H1 (cell line): ENCODE results near the gene BEND4. TPM values are rescaled to one million over a fixed set of nuclear protein-coding genes. Genes with fewer than 3 reads are reported as not detected.

Experiments
- CTCF ChIA-PET: fragments of 300-600 bp; sonication (Branson Sonifier 250); formaldehyde crosslinking; loops from one replicate; lab custom pipeline; 2021; ENCODE audit not compliant: partially characterized antibody; lab: Charles Lee
- POLR2A ChIA-PET: fragments of 300-600 bp; sonication (Branson Sonifier 250); formaldehyde crosslinking; loops from one replicate; lab custom pipeline; 2021; ENCODE audit warnings: inconsistent platforms; ENCODE audit not compliant: partially characterized antibody; lab: Charles Lee
- DNase-seq, 2 experiments: peaks; one replicate each; pipeline versions ENCODE4 v3.0.0 to v3.0.0-alpha.2; 2010 to 2022; ENCODE audit warnings: low spot score in 2 of 2, low read depth in 1 of 2, mixed read lengths in 1 of 2
- FAIRE-seq: peaks from 2 replicates; lab custom pipeline; 2011; peaks lifted over from hg19 to GRCh38; lab: Jason Lieb, UNC
- H2AFZ ChIP-seq: 2 replicates; pipeline ENCODE4 v1.8.1; 2012; ENCODE audit warnings: low read length, inconsistent platforms
- H2AK5ac ChIP-seq: 2 replicates; pipeline ENCODE4 v1.6.1; 2013; ENCODE audit warnings: low read depth, low read length
- H2BK120ac ChIP-seq: replicated peaks from 2 replicates; pipeline ENCODE3; 2013; ENCODE audit warnings: low read depth, low read length, inconsistent platforms
- H2BK12ac ChIP-seq: 2 replicates; pipeline ENCODE4 v1.6.1; 2013; ENCODE audit warnings: low read depth, low read length
- H2BK15ac ChIP-seq: 2 replicates; pipeline ENCODE4 v1.6.1; 2013; ENCODE audit warnings: low read length
- H2BK20ac ChIP-seq: 2 replicates; pipeline ENCODE4 v1.6.1; 2013; ENCODE audit warnings: low read length
- H2BK5ac ChIP-seq: 2 replicates; pipeline ENCODE4 v1.6.1; 2013; ENCODE audit warnings: low read depth, low read length
- H3K14ac ChIP-seq: 2 replicates; pipeline ENCODE4 v1.6.1; 2013; ENCODE audit warnings: inconsistent platforms; ENCODE audit not compliant: insufficient read length
- H3K18ac ChIP-seq: 2 replicates; pipeline ENCODE4 v1.6.1; 2013; ENCODE audit warnings: low read length; ENCODE audit errors: extremely low read depth
- H3K23ac ChIP-seq: 2 replicates; pipeline ENCODE4 v1.6.1; 2013; ENCODE audit warnings: inconsistent platforms; ENCODE audit not compliant: insufficient read length
- H3K23me2 ChIP-seq: 2 replicates; pipeline ENCODE4 v1.6.1; 2013; ENCODE audit warnings: low read depth, low read length
- H3K27ac ChIP-seq: 2 replicates; pipeline ENCODE4 v1.6.1; 2011; ENCODE audit warnings: low read depth, low read length, inconsistent platforms
- H3K27me3 ChIP-seq, 4 experiments: replicated peaks in 1 of 4; 1 replicate in 1 of 4; 2 replicates in 3 of 4; pipeline versions ENCODE4 v1.6.1 to v1.8.1; 2011 to 2013; ENCODE audit warnings: low read length in 3 of 4, mild to moderate bottlenecking in 3 of 4, inconsistent platforms in 2 of 4, mixed read lengths in 2 of 4, moderate library complexity in 1 of 4; ENCODE audit not compliant: control insufficient read depth in 3 of 4, insufficient read depth in 3 of 4; ENCODE audit errors: extremely low read depth in 1 of 4
- H3K36me3 ChIP-seq, 4 experiments: 2 replicates each; pipeline versions ENCODE4 v1.6.1 to v1.8.1; 2011 to 2013; ENCODE audit warnings: mild to moderate bottlenecking in 4 of 4, low read length in 3 of 4, moderate library complexity in 2 of 4, control low read depth in 1 of 4, inconsistent platforms in 1 of 4; ENCODE audit not compliant: insufficient read depth in 4 of 4, control insufficient read depth in 2 of 4
- H3K4ac ChIP-seq: replicated peaks from 2 replicates; pipeline ENCODE3; 2013; ENCODE audit warnings: low read length, low read depth, mixed read lengths, inconsistent platforms; ENCODE audit not compliant: insufficient read length
- H3K4me1 ChIP-seq, 4 experiments: replicated peaks in 1 of 4; 1 replicate in 1 of 4; 2 replicates in 3 of 4; pipeline versions ENCODE4 v1.6.1 to v1.8.1; 2011 to 2013; ENCODE audit warnings: low read length in 3 of 4, inconsistent platforms in 2 of 4, mixed read lengths in 1 of 4; ENCODE audit not compliant: insufficient read depth in 4 of 4, control insufficient read depth in 3 of 4
- H3K4me2 ChIP-seq, 2 experiments: 2 replicates each; pipeline versions ENCODE4 v1.6.1 to v1.8.1; 2011 to 2013; ENCODE audit warnings: low read depth in 2 of 2, low read length in 2 of 2, control low read depth in 1 of 2, inconsistent platforms in 1 of 2, mild to moderate bottlenecking in 1 of 2; ENCODE audit not compliant: insufficient read depth in 1 of 2
- H3K4me3 ChIP-seq, 4 experiments: fragments of 200-600, 300-600 bp in 1 of 4; sonication (generic), shearing (Covaris generic), sonication (Bioruptor Twin) in 1 of 4; 2 replicates each; pipeline versions ENCODE4 v1.5.1 to v1.8.1; 2011 to 2016; ENCODE audit warnings: low read length in 4 of 4, low read depth in 3 of 4, control low read depth in 2 of 4, inconsistent platforms in 2 of 4, mild to moderate bottlenecking in 2 of 4, mixed read lengths in 1 of 4, moderate library complexity in 1 of 4; ENCODE audit not compliant: insufficient read depth in 2 of 4; ENCODE audit errors: extremely low read depth in 1 of 4
- H3K56ac ChIP-seq: replicated peaks from 2 replicates; pipeline ENCODE3; 2013; ENCODE audit warnings: low read depth, mild to moderate bottlenecking, mixed read lengths, low read length, inconsistent platforms; ENCODE audit not compliant: insufficient read length
- H3K79me1 ChIP-seq: 2 replicates; pipeline ENCODE4 v1.6.1; 2013; ENCODE audit warnings: low read depth, low read length, control low read depth
- H3K79me2 ChIP-seq, 2 experiments: 2 replicates each; pipeline versions ENCODE4 v1.6.1 to v1.8.1; 2012 to 2013; ENCODE audit warnings: low read length in 2 of 2, mild to moderate bottlenecking in 2 of 2, inconsistent platforms in 1 of 2; ENCODE audit not compliant: insufficient read depth in 2 of 2, control insufficient read depth in 1 of 2
- H3K9ac ChIP-seq, 4 experiments: replicated peaks in 1 of 4; 1 replicate in 1 of 4; 2 replicates in 3 of 4; pipeline versions ENCODE4 v1.6.1 to v1.8.1; 2011 to 2013; ENCODE audit warnings: low read depth in 3 of 4, low read length in 3 of 4, control low read depth in 2 of 4, mild to moderate bottlenecking in 2 of 4, moderate library complexity in 2 of 4, inconsistent platforms in 1 of 4; ENCODE audit errors: extremely low read depth in 1 of 4
- H3K9me3 ChIP-seq, 2 experiments: 2 replicates each; pipeline versions ENCODE4 v1.6.1 to v1.8.1; 2012 to 2013; ENCODE audit warnings: mild to moderate bottlenecking in 2 of 2, moderate library complexity in 2 of 2, control low read depth in 1 of 2, inconsistent platforms in 1 of 2, low read depth in 1 of 2, low read length in 1 of 2, mixed read lengths in 1 of 2; ENCODE audit not compliant: insufficient read depth in 2 of 2
- H4K20me1 ChIP-seq, 2 experiments: replicated peaks in 1 of 2; 2 replicates each; pipeline versions ENCODE3 to v1.8.1; 2011 to 2013; ENCODE audit warnings: inconsistent platforms in 2 of 2, low read length in 2 of 2, mild to moderate bottlenecking in 1 of 2; ENCODE audit not compliant: insufficient read depth in 2 of 2, control insufficient read depth in 1 of 2
- H4K5ac ChIP-seq: 2 replicates; pipeline ENCODE4 v1.6.1; 2013; ENCODE audit warnings: low read length, low read depth, mixed read lengths, inconsistent platforms; ENCODE audit not compliant: insufficient read length
- H4K8ac ChIP-seq: 2 replicates; pipeline ENCODE4 v1.8.0; 2013; ENCODE audit warnings: mild to moderate bottlenecking, moderate library complexity, low read length, inconsistent platforms; ENCODE audit not compliant: insufficient read depth; ENCODE audit errors: extremely low read depth
- H4K91ac ChIP-seq: replicated peaks from 2 replicates; pipeline ENCODE3; 2013; ENCODE audit warnings: low read length, mixed read lengths, inconsistent platforms; ENCODE audit not compliant: insufficient read length
- CBX8 ChIP-seq: fragments of 300-800, 300-1000 bp; sonication (generic); IDR thresholded peaks from 2 replicates; pipeline ENCODE4 v1.7.1; 2016; ENCODE audit warnings: low read depth, low read length, borderline replicate concordance
- CEBPB ChIP-seq: IDR thresholded peaks from 2 replicates; pipeline ENCODE4 v1.6.1; 2012; ENCODE audit warnings: low read depth, low read length
- CHD2 ChIP-seq: IDR thresholded peaks from 2 replicates; pipeline ENCODE4 v1.6.1; 2012; ENCODE audit warnings: low read length, improper control_type of control experiment
- CTCF ChIP-seq, 3 experiments: IDR thresholded peaks; 1 replicate in 2 of 3; 2 replicates in 1 of 3; pipeline versions ENCODE4 v1.5.1 to v1.6.1; 2011; ENCODE audit warnings: low read length in 3 of 3, mild to moderate bottlenecking in 3 of 3, inconsistent platforms in 2 of 3, low read depth in 1 of 3, moderate library complexity in 1 of 3; ENCODE audit not compliant: insufficient read depth in 1 of 3; ENCODE audit errors: control extremely low read depth in 1 of 3
- EZH2 ChIP-seq: fragments of 200-600 bp; sonication (generic); IDR thresholded peaks from 2 replicates; pipeline ENCODE4 v1.7.1; 2012; ENCODE audit warnings: low read depth, mild to moderate bottlenecking, moderate library complexity, low read length, inconsistent platforms; ENCODE audit not compliant: severe bottlenecking
- KDM1A ChIP-seq: fragments of 200-600, 300-600 bp; sonication (generic); IDR thresholded peaks from 2 replicates; pipeline ENCODE4 v1.7.1; 2016; ENCODE audit warnings: mild to moderate bottlenecking, low read length, borderline replicate concordance
- POLR2AphosphoS5 ChIP-seq: IDR thresholded peaks from 2 replicates; pipeline ENCODE4 v1.6.1; 2011; ENCODE audit warnings: low read depth, low read length
- POU5F1 ChIP-seq: IDR thresholded peaks from 2 replicates; pipeline ENCODE4 v1.6.1; 2011; ENCODE audit warnings: low read depth, mild to moderate bottlenecking, low read length, moderate library complexity
- WGBS, 2 experiments: shearing (Covaris generic) in 1 of 2; methylation state at CpG; one replicate each; pipeline versions ENCODE4 v1.1.6 to v1.1.7; 2013 to 2015; ENCODE audit warnings: low lambda C conversion rate in 2 of 2, mixed read lengths in 2 of 2, inconsistent platforms in 1 of 2, low coverage in 1 of 2, missing lambda C conversion rate in 1 of 2; ENCODE audit not compliant: insufficient replicate concordance in 2 of 2, insufficient coverage in 1 of 2, insufficient read length in 1 of 2; ENCODE audit errors: extremely low coverage in 1 of 2, missing lambda C conversion rate in 1 of 2; 5-methylcytosine and 5-hydroxymethylcytosine counted together
- polyA plus RNA-seq, 7 experiments: library from polyadenylated mRNA; depleted of rRNA in 3 of 7; stranded (reverse) in 5 of 7; unstranded in 2 of 7; fragments of >200 nt in 5 of 7; fragments of 200-250 nt in 2 of 7; gene quantifications; 1 replicate in 5 of 7; 2 replicates in 1 of 7; 4 replicates in 1 of 7; pipeline versions ENCODE4 v1.2.1 to v1.2.3, GENCODE V29; 2011 to 2013; ENCODE audit warnings: missing spikeins in 2 of 7, mixed read lengths in 2 of 7
- total RNA-seq: library from RNA; stranded (reverse); fragmentation: NEBNext Ultra II Directional; extraction: Animal tissue kit (Norgen Biotek cat#: 25700); gene quantifications from 2 replicates; pipeline ENCODE4 v1.2.1, GENCODE V29; 2021

The BEND4 gene
- total and polyA plus RNA-seq, 2 of the 8 experiments (the other 6 are each of a cell fraction or from before 2014, with no cell fraction given): 12.2 to 45.4 TPM

- Histone ChIP-seq H4K8ac (no peak overlapping the region), H3K56ac (no peak overlapping the region), H2BK15ac (no peak overlapping the region), H3K79me1 (no peaks in the 10 kb centered on the region), H3K79me2 (no peaks in the 10 kb centered on the region), H2BK12ac (no peak overlapping the region), H3K36me3 (peaks cover 0 to 29% (median 5%) of the 10 kb centered on the region in 4 experiments; a peak in 4 of 8 replicates), H4K5ac (no peak overlapping the region), H2AFZ (no peak overlapping the region), H3K9ac (no peak overlapping the region), H2BK120ac (no peak overlapping the region), H4K20me1 (peaks cover 0 to 1% of the 10 kb centered on the region in 2 experiments), H2BK20ac (no peak overlapping the region), H3K23ac (no peak overlapping the region), H3K27me3 (no peaks in the 10 kb centered on the region), H3K4ac (no peak overlapping the region), H3K14ac (no peak overlapping the region), H3K18ac (no peak overlapping the region), H3K27ac (no peak overlapping the region), H3K9me3 (no peaks in the 10 kb centered on the region), H3K4me1 (no peaks in the 10 kb centered on the region), H4K91ac (no peak overlapping the region), H3K4me2 (no peak overlapping the region), H2BK5ac (no peak overlapping the region), H3K4me3 (no peak overlapping the region), H3K23me2 (no peaks in the 10 kb centered on the region), H2AK5ac (no peak overlapping the region)
- ChIA-PET POLR2A (no interaction called here), CTCF (no interaction called here)
- FAIRE-seq (no peak), DNase-seq (no peak)
- WGBS, 2 experiments: 94% methylated on average over 2 of the region's 2 CpGs; no CpG with 5 or more reads in 1 of the 2 experiments
- TF ChIP-seq CHD2: no peak
- TF ChIP-seq EZH2: no peak
- TF ChIP-seq CBX8: no peak
- no peak for TF ChIP-seq CEBPB
- TF ChIP-seq POU5F1: no peak
- TF ChIP-seq KDM1A: no peak
- TF ChIP-seq POLR2AphosphoS5: no peak
- TF ChIP-seq CTCF (IDR thresholded peaks at IDR 0.05; ENCODE audit: control extremely low read depth in 1 of 3, insufficient read depth in 1 of 3, low read depth in 1 of 3, low read length in 3 of 3): no peak
Measured at GRCh38 chr4:42066402-42066801, 86.1 kb downstream of the BEND4 start.
